Stimulated activated CD8-positive, alpha-beta memory T cell treated with anti-CD3 and anti-CD28 coated beads, Interleukin-12 subunit alpha, Interleukin-12 subunit beta, amount 100 ng/mL, for 1 hour (primary cell): ENCODE data around the gene PRKAG2.
"Not testable (repeated sequence)": the region's sequence is repeated elsewhere in the genome, so short reads cannot be mapped to it uniquely, and the experiment has no call there.

Experiments used
- DNase-seq: peaks from one replicate; pipeline ENCODE4 v3.0.0-alpha.2; 2020; ENCODE audit warnings: low read depth

Gene PRKAG2

DNA sequence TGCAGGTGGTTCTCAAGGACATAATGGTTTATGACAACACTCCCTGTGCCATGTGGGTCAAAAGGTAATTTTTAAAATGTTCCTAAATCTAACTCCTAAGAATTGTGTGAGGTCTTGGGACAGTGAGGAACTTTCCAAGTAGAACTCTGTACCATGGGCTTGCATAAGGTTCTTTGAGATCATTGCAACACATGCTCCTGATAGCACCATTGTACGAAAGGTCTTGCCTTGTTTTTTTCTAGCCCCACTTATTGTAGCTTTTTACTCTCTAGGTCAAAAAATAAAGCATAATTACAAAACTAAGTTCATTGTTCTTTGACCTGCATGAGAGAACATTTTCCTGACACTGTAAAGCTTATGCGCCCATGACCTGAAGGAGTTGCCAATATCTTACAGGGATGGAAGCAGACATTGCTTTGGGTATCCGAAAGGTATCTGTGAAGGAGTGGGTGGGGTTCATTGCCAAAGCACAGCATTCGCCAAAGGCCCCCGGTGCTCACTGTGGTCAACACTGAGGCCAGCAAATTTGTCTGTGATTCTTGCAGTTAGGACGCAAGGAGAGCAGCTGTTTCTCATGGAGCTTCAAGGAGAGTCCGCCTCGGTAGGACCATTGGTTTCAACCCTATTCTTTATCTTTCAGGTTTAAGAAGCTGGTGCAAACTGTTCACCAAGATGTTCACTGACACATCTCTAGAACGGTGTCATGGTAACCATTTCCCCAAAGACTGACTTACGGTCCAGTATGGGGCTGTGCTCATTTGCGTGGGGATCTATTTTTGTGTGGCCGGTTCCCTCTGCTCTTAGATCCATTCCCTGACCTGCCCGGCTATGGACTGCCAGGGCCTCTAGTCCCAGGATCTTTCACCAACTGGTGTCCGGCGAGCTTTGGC is 7.6 kb upstream of the PRKAG2 start:
- DNase-seq, result no peak

DNA sequence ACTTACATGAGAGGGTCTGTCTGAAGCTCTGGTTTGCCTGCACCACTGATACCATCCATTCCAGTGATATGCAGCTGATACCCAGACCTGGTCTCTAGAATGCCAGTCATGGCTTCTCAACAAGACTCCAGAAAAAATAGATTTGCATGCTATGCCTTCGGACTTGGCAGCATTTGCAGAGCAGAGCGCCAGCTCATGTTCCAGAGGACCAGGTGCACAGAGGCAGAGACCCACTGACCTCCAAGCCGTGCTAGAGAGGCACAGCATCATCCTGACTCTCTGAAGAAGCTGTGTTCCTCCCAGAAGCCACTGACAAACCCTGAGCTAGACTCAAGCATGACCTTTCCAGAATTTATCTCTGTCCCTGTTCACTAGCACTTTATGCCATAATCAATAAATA is 6.9 kb upstream of the PRKAG2 start:
- no peak for DNase-seq

GRCh38 chr7:151882734-151883133 is 5.8 kb upstream of the PRKAG2 start:
- DNase-seq, result no peak

- no peak for DNase-seq
Observed at GRCh38 chr7:151880688-151881087, 3.8 kb upstream of the PRKAG2 start.

DNA sequence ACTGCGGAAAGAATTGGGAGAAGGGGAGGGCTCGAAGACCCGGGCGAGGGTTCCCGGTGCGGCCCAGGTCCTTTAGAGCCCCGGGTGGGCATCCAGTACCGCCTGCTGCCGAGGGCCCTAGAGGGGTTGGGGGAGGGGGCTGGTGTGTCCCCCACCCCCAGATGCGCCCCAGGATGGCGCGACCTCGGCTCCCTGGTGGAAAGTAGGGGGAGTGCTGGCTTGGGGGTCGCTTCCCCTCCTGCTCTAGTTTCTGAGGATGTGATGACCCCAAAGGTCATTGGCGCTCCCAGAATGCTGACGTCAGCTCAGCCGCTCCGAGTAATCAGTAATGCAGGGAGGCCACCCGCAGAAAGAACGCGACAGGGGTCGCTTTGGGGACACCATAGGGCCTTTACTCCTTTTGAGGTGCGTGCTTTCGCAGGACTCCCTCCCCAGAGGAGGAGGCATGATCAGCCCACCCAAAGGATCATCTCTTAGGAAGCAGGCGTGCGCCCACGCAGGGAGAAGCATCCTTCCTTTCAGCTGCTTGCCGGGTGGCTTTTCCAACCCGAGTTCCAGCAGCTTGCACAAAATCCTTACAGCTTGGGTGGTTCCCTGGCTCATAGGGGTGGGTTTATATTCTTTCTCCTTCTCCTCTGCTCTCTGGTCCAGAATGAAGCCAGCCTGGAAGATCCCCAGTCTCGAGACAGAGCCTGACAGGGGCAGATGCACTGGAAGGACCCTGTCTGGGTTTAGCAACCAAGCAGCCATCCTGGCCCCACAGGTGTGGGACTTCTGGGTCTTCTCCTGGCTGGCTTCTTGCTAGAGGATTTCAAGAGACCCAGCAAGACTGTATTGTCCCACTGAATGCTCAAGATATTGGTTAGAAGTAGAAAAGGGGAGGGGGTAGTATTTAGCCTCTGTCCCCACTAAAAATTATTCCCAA is 1.3 kb upstream of the PRKAG2 start:
- no peak for DNase-seq

- peak; percentile 41 for DNase-seq
Observed at GRCh38 chr7:151875942-151876898, 695 bp downstream of the PRKAG2 start.

DNA sequence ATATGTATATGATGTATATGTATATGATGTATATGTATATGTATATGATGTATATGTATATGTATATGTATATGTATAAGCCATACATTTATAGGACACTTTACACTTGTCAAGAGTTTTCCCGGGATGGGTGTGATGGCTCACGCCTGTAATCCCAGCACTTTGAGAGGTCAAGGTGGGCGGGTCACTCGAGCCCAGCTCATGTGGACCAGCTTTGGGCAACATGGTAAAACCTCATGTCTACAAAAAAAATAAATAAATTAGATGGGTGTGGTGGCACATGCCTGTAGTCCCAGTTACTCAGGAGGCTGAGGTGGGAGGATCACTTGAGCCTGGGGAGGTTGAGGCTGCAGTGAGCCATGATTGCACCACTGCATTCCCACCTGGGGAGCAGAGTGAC is 2.4 kb downstream of the PRKAG2 start:
- DNase-seq, result not testable (repeated sequence)

GRCh38 chr7:151873402-151873965 is 3.4 kb downstream of the PRKAG2 start:
- DNase-seq, result no peak

DNA sequence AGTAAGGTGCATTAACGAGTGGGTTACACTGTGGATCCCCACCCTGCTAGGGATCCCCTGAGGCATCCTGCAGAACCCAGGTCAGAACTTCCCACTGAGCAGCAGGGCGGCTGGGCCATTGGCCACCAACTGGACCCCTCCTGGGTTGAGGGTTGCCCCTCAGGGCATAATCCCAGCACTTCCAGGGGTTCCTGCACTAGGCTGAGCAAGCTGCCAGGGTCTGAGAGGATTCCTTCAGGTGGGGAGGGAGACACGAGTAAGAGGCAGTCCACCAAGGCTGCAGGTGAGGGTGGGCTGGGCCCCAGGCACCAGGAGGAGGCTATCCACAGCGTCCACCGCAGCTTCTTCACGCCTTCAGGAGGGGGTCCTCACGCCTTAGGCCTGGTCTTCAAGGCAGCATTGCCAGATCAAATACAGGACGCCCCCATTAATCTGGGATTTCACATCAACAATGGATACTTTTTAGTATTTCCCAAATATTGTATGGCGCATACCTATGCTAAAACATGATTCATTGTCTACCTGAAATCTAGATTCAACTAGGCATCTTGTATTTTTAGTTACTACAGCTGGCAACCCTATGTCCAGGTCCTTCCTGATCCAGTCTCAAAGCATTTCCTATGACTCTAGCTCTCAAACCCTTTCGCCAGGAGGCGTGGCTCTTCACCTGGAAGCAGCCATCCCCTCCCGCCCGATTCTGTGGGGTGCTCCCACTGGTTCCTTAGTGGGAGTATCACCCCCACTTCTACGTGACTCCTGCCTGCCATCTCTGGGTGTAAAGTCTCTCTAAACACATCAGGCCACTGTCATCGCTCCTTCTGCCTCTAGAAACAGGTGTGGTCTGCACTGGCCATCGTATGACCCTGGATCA is 4.1 kb downstream of the PRKAG2 start:
- no peak for DNase-seq

- DNase-seq, result no peak
Observed at GRCh38 chr7:151871904-151872303, 5.0 kb downstream of the PRKAG2 start.

GRCh38 chr7:151871189-151871735 is 5.7 kb downstream of the PRKAG2 start:
- DNase-seq, result no peak

- DNase-seq, result no peak
Observed at GRCh38 chr7:151869968-151870918, 6.7 kb downstream of the PRKAG2 start.

DNA sequence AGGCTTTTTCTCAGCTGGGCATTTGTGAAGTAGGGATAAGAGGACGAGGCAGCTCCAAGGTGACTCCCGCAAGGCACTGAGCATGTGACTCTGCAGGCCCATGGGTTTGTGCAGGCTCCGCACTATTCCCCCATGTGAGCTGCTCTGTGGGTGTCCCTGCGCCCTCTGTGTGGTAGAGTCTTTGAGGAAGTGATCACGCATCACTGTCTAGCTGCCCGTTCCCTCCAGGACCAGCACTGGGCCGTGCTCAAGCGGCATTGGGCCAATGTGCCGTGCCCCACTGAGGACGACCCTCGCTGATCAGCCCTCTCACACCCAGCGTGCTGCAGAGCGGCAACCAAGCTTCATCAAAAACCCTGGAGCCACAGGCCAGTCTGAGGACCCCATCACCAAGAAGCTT is 7.5 kb downstream of the PRKAG2 start:
- no peak for DNase-seq

DNA sequence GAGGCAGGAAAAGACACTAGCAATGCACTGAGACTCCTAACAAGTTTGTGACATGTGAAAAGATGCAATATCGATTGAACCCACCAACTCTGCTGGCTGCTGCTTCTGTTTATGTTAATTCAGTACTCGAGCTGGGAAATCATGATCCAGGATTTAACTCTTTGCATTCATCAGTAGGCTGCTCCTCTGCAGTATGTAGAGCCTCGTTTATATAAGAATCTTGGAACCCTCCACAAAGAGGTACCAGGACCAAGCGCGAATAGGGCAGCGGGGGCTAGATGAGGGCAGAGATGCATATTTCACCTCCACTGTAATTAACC is 7.8 kb downstream of the PRKAG2 start:
- DNase-seq, result no peak

DNA sequence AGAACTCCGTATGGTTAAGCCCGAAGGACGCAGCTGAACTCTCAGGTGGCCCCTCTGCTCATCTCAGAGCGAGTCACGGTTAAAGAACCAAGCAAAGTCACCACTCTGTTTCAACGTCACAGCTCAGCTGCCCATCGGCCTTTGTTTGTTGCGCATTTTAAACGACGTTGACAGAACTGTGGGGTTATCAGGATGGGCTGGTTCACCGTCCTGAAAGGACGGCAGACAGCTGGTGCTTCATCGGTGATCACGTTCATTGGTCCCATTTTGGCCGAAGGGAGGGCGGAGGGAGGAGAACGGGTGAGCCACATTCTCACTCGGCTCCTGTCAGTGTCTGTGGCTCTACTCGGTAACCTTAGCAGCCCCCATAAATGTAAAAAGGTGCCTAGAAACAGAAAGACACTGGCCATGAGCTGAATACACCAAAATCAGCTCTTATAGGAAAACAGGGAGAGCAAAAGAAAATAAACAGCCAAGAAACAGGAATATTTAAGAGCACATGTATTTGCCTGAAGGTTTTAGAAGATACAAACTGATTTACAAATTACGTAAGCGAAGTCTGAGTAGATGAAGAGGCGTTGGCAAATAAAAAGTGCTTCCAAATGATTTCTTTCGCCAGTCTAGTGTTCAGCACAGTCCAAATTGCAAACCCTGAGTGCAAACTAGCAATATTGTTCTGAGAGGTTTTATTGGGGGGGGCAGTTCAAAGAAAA is 8.4 kb downstream of the PRKAG2 start:
- no peak for DNase-seq

GRCh38 chr7:151867912-151868311 is 9.0 kb downstream of the PRKAG2 start:
- DNase-seq, result no peak

- DNase-seq, result no peak
Observed at GRCh38 chr7:151866761-151867655, 9.9 kb downstream of the PRKAG2 start.
